Adrenal gland (tissue), 12 donors: ENCODE data around the gene SLC7A10. TPM values are rescaled to one million over a fixed set of nuclear protein-coding genes. Genes with fewer than 3 reads are reported as not detected.

Source experiments
- DNase-seq, 7 donors: peaks; one replicate each; pipeline ENCODE4 v3.0.0-alpha.2; 2019 to 2020
- H3K27ac ChIP-seq, 5 donors: fragments of 200-600 bp; sonication (generic) in 4 of 5; 1 replicate in 3 of 5; 2 replicates in 2 of 5; pipeline versions ENCODE4 v1.5.1 to v1.8.0; 2016 to 2020; ENCODE audit warnings: mild to moderate bottlenecking in 1 of 5
- H3K27me3 ChIP-seq: fragments of 200-600 bp; 2 replicates; pipeline ENCODE4 v1.8.0; 2021
- H3K36me3 ChIP-seq, 2 donors: fragments of 200-600 bp; replicated peaks in 1 of 2; 1 replicate in 1 of 2; 2 replicates in 1 of 2; pipeline versions ENCODE4 v1.5.1 to v1.8.0; 2018 to 2022
- H3K4me1 ChIP-seq, 2 donors: fragments of 200-600 bp; replicated peaks in 1 of 2; 1 replicate in 1 of 2; 2 replicates in 1 of 2; pipeline versions ENCODE4 v1.5.1 to v1.8.0; 2018 to 2021
- H3K4me3 ChIP-seq, 4 donors: fragments of 200-600 bp; sonication (generic) in 3 of 4; one replicate each; pipeline ENCODE4 v1.5.1; 2016 to 2018
- H3K9me3 ChIP-seq, 3 donors: fragments of 200-600 bp; sonication (generic) in 1 of 3; replicated peaks in 1 of 3; 1 replicate in 2 of 3; 2 replicates in 1 of 3; pipeline versions ENCODE4 v1.5.1 to v1.8.0; 2016 to 2021
- CTCF ChIP-seq, 6 experiments: fragments of 450-650 bp in 4 of 6; fragments of 200-600 bp in 2 of 6; sonication (generic) in 1 of 6; IDR thresholded peaks; 1 replicate in 5 of 6; 2 replicates in 1 of 6; pipeline versions ENCODE4 v1.5.1 to v1.8.0; 2016 to 2021; ENCODE audit warnings: antibody characterized with exemption in 6 of 6, mild to moderate bottlenecking in 2 of 6, moderate library complexity in 1 of 6
- POLR2A ChIP-seq, 2 donors: fragments of 450-650 bp; IDR thresholded peaks; one replicate each; pipeline ENCODE4 v1.6.1; 2017; ENCODE audit warnings: antibody characterized with exemption in 2 of 2, mild to moderate bottlenecking in 2 of 2, moderate library complexity in 1 of 2
- WGBS, 4 donors: extraction: QIAGEN DNeasy Blood & Tissue Kit in 2 of 4; methylation state at CpG; one replicate each; pipeline versions ENCODE4 v1.1.5 to v1.1.7; 2013 to 2017; 5-methylcytosine and 5-hydroxymethylcytosine counted together
- intact Hi-C, 2 donors: fragments of 100-400 bp; cut with DNase I; formaldehyde crosslinking; loops; one replicate each; pipeline versions ENCODE4 v1.14.1 to v1.15.0; 2022 to 2023
- polyA plus RNA-seq, 3 donors: library from polyadenylated mRNA; stranded (reverse); fragments of 200-250 nt in 2 of 3; fragments of 350-450 nt in 1 of 3; fragmentation: Illumina TruSeq in 1 of 3; extraction: RNeasy Lipid Tissue Mini Kit (QIAGEN cat#74804) in 1 of 3; gene quantifications; one replicate each; pipeline ENCODE4 v1.2.3, GENCODE V29; 2013 to 2014
- total RNA-seq, 9 donors: library from RNA; depleted of rRNA in 4 of 9; stranded (reverse); fragments of >200 nt in 4 of 9; fragments of 120-200 nt in 1 of 9; fragmentation: NEBNext Ultra II Directional in 1 of 9; extraction: Animal tissue kit (Norgen Biotek cat#: 25700) in 1 of 9; gene quantifications; one replicate each; pipeline versions ENCODE4 v1.1.0 to v1.2.4, GENCODE V29; 2013 to 2023
- donor health status: healthy with polysubstance abuse.
- donor health status: Bipolar disorder and iron deficiency.
- donor health status: DM: yes; HTN: yes; CAD: no.
- donor health status: DM: no; HTN: no; CAD: no.
- donor health status: DM: no; HTN: no; CAD: no.
- donor health status: DM: yes; HTN: yes; CAD: no.

Gene SLC7A10
- total and polyA plus RNA-seq, 12 donors, result 0.14 to 9.3 (median 0.45) TPM; not detected in 4

DNA sequence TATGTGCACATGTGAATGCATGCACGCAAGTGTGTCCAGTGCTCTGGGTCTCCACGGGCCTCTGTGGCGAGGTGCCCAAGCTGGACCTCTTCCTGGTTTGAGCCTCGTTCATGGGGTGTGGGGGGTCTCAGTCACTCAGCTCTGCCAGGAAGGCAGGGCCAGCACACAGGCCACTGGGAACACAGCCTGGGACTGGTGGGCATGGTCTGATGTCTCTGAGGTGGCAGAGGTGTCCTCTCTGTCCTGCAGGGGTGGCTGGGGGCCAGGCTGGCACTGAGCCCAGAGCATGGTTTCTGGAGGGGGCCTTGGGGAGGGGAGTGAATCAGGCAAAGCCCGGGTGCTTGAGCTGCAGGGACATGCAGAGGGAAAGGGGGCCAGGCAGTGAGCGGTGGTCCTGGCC lies 22.1 kb downstream of the SLC7A10 start:
- Histone ChIP-seq H3K27ac (no peak overlapping the region), H3K4me1 (no peaks in the 10 kb centered on the region), H3K36me3 (peaks cover 0 to 38% of the 10 kb centered on the region in 2 donors), H3K4me3 (no peak overlapping the region), H3K9me3 (no peaks in the 10 kb centered on the region), H3K27me3 (no peaks in the 10 kb centered on the region)
- no peak for DNase-seq
- 68 to 92% (median 81%) methylated on average over 5 to 6 of the region's 6 CpGs for WGBS, 4 donors
- TF ChIP-seq CTCF (IDR thresholded peaks at IDR 0.05), result no peak
- TF ChIP-seq POLR2A (IDR thresholded peaks at IDR 0.05), result no peak
- intact Hi-C loops, result no loop called here

DNA sequence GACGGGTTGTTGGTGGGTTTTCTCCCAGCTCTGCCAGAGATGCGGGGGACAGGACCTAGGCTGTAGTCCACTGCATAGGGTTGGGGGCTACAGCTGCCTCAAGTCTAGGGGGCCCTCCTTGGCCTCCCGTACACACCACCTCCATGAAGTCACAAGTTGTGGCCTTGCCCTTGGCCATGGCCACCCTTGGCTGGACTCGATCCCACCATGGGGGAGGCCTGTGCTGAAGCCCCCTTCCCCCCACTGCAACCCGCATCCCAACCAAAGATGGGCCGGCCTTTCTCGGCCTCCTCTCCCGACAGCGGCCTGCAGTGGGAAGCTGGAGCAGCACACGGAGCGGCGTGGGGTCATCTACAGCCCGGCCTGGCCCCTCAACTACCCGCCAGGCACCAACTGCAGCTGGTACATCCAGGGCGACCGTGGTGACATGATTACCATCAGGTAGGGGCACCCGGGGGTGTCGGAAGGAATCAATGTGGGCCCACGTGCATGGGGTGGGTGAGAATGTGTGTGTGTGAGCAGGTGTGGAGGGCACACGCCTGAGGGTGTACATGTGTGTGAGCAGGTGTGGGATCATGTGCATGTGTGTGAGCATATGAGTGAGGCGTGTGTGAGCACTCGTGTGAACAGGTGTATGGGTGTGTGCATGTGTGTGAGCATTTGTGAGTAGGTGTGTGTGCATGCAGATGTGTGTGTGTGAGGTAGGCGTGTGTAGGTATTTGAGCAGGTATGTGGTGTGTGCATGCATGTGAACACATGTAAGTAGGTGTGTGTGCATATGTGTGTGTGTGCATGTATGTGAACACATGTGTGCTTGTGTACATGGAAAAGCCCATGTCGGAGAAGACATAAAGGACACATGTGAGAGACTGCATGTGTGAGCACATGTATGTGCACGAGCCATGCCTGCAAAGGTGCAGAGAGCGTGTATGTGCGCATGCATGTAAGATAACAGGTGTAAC lies 22.8 kb downstream of the SLC7A10 start:
- no peaks in the 10 kb centered on the region for H3K9me3 ChIP-seq
- no peaks in the 10 kb centered on the region for H3K4me1 ChIP-seq
- intact Hi-C loops, result no loop called here
- DNase-seq, result no peak
- H3K4me3 ChIP-seq, result no peak overlapping the region
- no peak overlapping the region for H3K27ac ChIP-seq
- H3K27me3 ChIP-seq, result no peaks in the 10 kb centered on the region
- TF ChIP-seq POLR2A (IDR thresholded peaks at IDR 0.05) (no peak), CTCF (IDR thresholded peaks at IDR 0.05) (no peak)
- WGBS, 4 donors, result 87 to 91% (median 90%) methylated on average over 21 to 27 of the region's 27 CpGs
- peaks cover 0 to 38% of the 10 kb centered on the region in 2 donors for H3K36me3 ChIP-seq

DNA sequence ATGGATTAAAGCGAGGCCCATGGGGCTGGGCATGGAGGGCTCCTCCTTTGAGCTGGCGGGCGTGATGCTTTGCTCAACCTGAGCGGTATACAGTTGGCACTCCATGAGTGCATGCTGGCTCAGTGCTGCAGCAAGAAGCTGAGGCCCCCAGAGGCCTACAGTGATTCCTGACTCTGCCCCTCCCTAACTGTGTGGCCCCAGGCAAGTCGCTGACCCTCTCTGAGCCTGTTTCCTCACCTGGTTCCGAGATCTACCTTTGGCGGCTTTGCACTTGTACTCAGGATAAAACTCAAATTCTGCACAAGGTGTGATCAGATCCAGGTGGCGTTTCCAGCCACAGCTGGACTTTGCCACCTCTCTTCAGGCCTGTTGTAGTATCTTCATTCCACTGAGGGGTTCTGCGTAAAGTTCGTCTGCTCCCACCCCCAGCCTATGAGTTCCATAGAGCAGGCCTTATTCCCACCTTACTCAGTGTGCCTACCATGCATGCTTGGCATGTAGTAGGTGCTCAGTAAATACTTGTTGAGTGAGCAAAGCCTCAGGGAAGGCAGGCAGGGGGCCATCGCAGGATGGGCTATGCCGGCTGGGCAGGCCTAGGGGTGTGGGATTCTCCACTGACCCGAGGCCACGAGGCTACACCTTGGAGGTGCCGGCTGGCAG lies 23.6 kb downstream of the SLC7A10 start:
- H3K36me3 ChIP-seq, result peaks cover 0 to 34% of the 10 kb centered on the region in 2 donors
- intact Hi-C loops, result no loop called here
- no peak for TF ChIP-seq CTCF (IDR thresholded peaks at IDR 0.05)
- no peak for TF ChIP-seq POLR2A (IDR thresholded peaks at IDR 0.05)
- no peaks in the 10 kb centered on the region for H3K9me3 ChIP-seq
- WGBS, 4 donors, result 95 to 97% (median 96%) methylated on average over 10 to 15 of the region's 15 CpGs
- H3K27ac ChIP-seq, result no peak overlapping the region
- H3K4me3 ChIP-seq, result no peak overlapping the region
- H3K4me1 ChIP-seq, result no peaks in the 10 kb centered on the region
- no peaks in the 10 kb centered on the region for H3K27me3 ChIP-seq
- no peak for DNase-seq

- no peak overlapping the region for H3K4me3 ChIP-seq
- H3K9me3 ChIP-seq, result no peaks in the 10 kb centered on the region
- no peaks in the 10 kb centered on the region for H3K27me3 ChIP-seq
- WGBS, 4 donors, result 84 to 92% (median 88%) methylated on average over 5 to 6 of the region's 6 CpGs
- intact Hi-C loops, result no loop called here
- DNase-seq, result no peak
- H3K27ac ChIP-seq, result no peak overlapping the region
- peaks cover 0 to 31% of the 10 kb centered on the region in 2 donors for H3K36me3 ChIP-seq
- no peak for TF ChIP-seq CTCF (IDR thresholded peaks at IDR 0.05)
- TF ChIP-seq POLR2A (IDR thresholded peaks at IDR 0.05), result no peak
- H3K4me1 ChIP-seq, result no peaks in the 10 kb centered on the region
Observed at GRCh38 chr19:33201473-33201872, 24.2 kb downstream of the SLC7A10 start.
